Measurements from ENCODE around the gene RHBDD3. TPM values are rescaled to one million over a fixed set of nuclear protein-coding genes. Genes with fewer than 3 reads are reported as not detected.

The RHBDD3 gene
- total RNA-seq (2014; rRNA removed) = 36.9 and 43.5 TPM in 2 replicates
- 19.9 TPM for polyA plus RNA-seq (2012)

DNA sequence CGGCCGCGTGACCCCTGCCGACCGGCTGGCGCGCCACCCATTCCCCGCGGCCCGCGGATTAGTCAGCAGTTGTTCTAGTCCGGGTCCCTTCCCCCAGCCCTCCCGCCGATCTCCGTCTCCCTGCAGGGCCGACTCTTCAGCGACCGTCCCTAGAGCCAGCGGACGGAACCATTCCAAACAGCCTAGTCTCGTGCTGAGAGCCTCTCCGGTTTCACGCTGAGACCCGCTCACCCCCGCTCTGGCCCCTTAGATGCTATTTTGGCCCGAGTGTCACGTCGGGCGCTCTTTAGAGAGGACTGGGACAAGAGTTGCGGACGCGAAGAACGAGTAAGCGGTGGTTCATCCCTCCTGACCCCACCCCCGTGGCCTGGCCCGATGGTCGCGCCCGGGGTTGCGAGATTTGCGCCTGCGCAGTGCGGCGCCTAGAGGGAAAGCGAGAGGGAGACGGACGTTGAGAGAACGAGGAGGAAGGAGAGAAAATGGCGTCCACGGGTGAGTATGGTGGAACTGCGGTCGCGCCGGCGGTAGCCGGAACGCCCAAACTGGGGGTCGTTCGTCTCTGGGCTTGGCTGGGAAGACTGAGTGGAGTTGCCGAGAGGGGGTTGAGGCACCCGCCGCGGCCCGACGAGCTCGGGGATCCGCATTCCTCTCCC lies at the start of gene RHBDD3, which contains the start of gene EWSR1:
Gene RHBDD3, minus strand, starts transcription at position 124 of the 653 bp plus-strand sequence. CDS start 2,355 bp downstream, outside the sequence.
Gene EWSR1, plus strand, starts transcription at position 411 of the 653 bp plus-strand sequence. Its CDS starts 69 bp downstream, at position 480.
- peak; percentile 97 for DNase-seq (ENCODE audit: low read depth)

- DNase-seq (ENCODE audit: low read depth) = no peak
Observed at GRCh38 chr22:29316141-29316828, 48.5 kb upstream of the RHBDD3 start.

- DNase-seq (ENCODE audit: low read depth) = no peak
Observed at GRCh38 chr22:29315286-29316140, 47.7 kb upstream of the RHBDD3 start, which contains the start of gene RASL10A. Gene RASL10A, minus strand, starts transcription at chr22:29315697. Its CDS starts 451 bp downstream, at chr22:29315246.

DNA sequence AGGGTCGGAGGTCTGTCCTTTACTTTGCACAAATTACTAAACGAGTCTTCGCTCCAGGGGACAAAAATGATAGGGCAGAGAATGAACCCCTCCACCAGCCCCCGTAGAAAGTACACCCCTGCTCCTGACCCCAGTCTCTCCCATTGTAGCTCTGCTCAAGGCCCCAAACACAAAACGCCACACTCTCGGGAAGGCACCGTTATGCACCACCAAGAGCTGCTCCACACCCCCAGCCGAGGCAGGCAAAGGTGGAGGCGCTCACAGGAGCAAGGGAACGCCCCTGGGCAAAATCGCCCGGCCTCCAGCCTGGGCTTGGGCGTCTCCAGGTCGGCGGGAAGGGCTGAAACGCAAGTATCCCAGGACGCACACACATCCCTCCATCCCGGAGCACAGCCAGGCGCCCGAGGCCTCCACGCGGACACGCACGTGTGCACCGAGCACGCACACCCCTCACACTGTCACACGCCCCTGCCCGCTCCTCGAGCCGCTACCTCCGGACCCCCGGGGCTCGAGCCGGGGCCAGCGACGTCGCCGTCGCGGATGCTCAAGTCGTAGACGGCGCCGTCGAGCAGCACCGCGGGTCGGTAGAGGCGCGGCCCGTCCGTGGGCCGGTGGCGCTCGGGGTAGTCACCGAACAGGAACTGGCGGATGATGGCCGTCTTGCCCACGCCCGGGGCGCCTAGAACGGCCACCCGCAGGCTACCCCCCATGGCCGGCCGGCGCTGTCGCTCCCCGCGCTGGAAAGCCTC lies 46.9 kb upstream of the RHBDD3 start:
- DNase-seq (ENCODE audit: low read depth) = no peak

- DNase-seq (ENCODE audit: low read depth) = no peak
Observed at GRCh38 chr22:29313576-29314466, 46.0 kb upstream of the RHBDD3 start.

- no peak for DNase-seq (ENCODE audit: low read depth)
Observed at GRCh38 chr22:29313126-29313575, 45.4 kb upstream of the RHBDD3 start.

DNA sequence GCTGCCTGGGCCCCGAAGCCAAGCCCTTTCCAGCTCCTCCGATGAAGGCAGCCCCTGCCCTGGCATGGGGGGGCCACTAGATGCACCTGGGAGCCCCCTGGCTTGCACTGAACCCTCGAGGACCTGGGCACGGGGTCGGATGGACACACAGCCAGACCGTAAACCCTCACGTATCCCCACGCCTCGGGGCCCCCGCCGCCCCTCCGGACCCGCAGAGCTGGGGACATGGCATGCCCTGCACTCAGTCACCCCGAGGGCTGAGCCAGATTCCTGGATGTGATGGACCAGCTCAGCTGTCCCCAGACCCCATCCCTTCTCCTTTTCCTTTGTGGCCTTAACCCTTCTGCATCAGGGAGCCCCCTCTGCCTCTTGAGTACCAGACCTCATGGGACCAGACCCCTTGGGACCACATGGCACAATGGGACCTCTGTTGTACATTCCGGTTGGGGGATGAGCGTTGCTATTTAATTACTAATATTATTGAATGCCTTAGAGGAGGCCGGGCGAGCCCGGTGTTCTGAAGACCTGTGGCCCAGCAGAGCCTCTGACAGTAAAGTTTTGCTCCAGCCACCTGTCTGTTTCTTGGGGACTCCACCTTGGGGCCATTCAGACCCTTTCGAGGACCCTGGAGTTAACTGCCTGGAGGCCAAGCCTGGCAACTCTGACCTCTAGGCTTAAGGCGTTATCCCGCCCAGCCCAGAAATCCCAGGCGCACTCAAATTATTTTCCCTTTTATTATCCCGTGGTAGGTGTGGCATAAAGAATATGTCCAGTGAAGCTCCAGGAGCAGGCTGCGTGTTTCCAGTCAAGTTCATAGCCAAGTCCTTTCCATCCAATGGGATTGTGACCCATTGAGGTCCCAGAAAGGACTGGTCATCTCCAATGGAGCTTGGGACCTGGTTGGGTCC lies 44.7 kb upstream of the RHBDD3 start:
- DNase-seq (ENCODE audit: low read depth) = no peak

- DNase-seq (ENCODE audit: low read depth) = no peak
Observed at GRCh38 chr22:29311464-29312217, 43.9 kb upstream of the RHBDD3 start.

GRCh38 chr22:29310863-29311339 lies 43.1 kb upstream of the RHBDD3 start:
- DNase-seq (ENCODE audit: low read depth) = peak; percentile 94

DNA sequence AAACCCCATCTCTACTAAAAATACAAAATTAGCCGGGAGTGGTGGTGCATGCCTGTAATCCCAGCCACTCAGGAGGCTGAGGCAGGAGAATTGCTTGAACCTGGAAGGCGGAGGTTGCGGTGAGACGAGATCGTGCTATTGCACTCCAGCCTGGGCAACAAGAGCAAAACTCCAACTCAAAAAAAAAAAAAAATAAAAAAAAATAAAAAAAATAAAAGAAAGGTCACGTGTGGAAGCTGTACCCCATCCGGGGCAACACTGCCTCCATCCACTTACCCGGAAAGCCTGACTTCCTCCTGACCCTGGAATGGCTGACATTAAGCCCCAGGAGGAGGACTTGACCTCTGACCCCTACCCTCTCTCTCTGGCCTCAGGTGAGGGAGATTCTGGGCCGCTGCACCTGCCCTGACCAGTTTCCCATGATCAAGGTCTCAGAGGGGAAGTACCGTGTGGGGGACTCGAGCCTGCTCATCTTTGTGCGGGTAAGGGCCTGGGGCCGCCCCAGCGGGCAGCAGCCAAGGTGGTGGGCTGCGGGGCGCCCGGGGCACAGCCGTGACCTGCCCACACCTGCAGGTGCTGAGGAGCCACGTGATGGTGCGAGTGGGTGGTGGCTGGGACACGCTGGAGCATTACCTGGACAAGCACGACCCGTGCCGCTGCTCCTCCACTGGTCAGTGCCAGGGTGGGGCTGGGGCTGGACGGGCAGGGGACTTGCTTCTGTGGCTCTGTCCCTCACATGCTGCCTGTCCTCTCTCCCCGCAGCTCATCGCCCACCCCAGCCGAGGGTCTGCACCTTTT lies 42.5 kb upstream of the RHBDD3 start:
- no peak for DNase-seq (ENCODE audit: low read depth)

GRCh38 chr22:29309332-29310064 lies 41.7 kb upstream of the RHBDD3 start:
- no peak for DNase-seq (ENCODE audit: low read depth)

GRCh38 chr22:29308791-29309262 lies 41.0 kb upstream of the RHBDD3 start:
- DNase-seq (ENCODE audit: low read depth) = peak; percentile 66

DNA sequence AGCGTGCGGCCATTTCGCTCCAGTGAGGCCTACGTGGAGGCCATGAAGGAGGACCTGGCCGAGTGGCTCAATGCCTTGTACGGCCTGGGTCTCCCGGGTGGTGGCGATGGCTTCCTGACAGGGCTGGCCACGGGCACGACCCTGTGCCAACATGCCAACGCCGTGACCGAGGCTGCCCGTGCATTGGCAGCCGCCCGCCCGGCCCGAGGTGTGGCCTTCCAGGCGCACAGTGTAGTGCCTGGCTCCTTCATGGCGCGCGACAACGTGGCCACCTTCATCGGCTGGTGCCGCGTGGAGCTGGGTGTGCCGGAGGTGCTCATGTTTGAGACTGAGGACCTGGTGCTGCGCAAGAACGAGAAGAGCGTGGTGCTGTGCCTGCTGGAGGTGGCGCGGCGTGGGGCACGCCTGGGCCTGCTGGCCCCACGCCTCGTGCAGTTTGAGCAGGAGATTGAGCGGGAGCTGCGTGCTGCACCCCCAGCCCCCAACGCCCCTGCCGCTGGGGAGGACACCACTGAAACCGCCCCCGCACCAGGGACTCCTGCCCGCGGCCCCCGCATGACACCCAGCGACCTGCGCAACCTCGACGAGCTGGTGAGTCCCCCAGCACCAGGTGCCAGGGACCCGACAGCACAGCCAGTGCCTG lies 40.5 kb upstream of the RHBDD3 start:
- no peak for DNase-seq (ENCODE audit: low read depth)

DNA sequence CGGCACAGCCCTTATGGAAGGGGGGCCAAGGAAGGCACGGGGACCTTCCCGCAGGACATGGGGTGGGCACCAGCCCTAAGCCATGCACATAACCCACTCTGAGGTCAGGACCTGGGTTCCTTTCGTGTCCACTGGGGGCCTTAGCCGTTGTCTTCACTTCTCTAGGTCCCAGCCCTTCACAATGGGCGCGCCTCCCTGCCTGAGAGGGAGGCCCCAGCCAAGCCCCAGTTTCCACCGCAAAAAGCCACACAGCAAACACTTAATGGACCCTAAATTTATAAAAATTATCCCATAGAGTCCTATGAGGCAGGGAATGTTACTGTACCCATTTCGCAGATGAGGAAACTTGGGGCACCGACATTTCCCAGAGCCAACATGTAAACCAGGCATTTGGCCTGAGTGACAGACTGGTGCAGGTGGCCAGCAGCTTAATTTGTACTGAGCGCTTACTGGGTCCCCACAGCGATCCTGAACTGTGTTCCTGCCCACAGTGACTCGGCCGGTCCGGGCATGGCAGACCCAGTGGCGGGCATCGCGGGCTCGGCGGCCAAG lies 39.9 kb upstream of the RHBDD3 start:
- no peak for DNase-seq (ENCODE audit: low read depth)

DNA sequence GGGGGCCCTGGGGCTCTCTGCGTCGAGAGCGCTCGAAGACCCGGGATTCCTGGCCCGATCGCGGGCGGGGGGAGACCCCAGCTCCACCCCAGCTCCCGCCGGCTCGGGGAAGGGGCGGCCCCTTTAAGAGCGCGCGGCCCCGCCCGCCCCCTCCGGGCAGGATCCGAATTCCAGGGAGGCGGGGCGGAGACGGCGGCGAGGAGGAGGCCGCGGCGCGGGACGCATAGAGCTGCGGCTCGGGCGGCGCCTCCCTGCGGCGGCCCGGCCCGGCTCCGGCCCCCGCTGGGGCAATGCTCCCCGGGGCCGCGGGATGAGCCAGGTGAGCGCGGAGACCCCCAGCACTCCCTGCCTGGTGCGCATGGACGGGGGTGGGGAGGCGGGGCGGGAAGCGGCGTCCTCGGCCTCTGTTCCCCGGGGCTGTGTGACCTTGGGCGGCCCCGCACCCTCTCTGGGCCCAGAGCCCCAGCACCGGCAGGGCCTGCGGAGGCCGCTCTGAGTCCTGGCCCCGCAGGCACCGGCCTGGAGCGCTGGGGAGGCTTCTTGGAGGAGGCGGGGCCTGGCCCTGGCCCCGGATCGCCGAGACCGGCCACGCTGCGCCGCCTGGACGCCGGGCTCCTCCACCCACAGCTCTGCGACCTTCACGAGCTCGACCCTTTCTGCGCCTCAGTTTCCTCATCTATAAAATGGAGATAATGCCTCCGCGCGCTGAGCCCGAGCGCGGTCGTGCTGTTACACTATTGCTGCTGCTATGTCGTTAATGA lies 39.2 kb upstream of the RHBDD3 start:
- peak; percentile 67 for DNase-seq (ENCODE audit: low read depth)

Data from LHCN-M2 (cell line).